NCI-H82 (cell line): ENCODE results near the gene VPS39.

ENCODE experiments used
- DNase-seq: peaks from one replicate; lab custom pipeline; 2025; lab: John Stamatoyannopoulos, UW

VPS39 gene

DNA sequence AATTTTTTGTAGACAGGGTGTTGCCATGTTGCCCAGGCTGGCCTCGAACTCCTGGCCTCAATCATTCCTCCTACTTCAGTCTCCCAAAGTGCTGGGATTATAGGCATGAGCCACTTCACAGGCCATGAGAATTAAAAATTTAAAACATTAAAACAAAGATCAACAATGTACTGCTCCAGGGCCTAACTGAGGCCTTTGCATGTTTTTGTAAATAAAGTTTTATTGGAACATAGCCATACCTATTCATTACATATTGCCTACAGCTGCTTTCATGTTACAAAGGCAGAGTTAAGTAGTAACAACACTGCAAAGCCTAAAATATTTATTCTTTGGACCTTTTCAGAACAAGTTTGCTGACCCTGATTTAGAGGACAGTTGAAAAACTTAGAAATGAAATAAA lies 9.6 kb downstream of the VPS39 start:
- DNase-seq: no peak

DNA sequence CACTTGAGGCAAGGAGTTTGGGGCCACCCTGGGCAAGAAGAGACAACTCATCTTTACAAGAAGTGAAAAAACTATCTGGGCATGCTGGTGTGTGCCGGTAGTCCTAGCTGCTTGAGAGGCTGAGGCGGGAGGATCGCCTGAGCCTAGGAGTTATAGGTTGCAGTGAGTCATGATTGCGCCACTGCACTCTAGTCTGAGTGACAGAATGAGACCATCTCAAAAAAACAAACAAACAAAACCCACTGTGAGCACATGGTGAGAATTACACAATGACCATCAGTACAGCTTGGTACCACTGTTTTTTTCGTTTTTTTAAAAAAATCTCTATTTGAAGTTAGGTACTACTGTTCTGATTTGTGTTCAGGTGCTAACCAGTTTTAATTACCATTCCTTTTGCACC lies 13.6 kb downstream of the VPS39 start:
- DNase-seq: no peak

DNA sequence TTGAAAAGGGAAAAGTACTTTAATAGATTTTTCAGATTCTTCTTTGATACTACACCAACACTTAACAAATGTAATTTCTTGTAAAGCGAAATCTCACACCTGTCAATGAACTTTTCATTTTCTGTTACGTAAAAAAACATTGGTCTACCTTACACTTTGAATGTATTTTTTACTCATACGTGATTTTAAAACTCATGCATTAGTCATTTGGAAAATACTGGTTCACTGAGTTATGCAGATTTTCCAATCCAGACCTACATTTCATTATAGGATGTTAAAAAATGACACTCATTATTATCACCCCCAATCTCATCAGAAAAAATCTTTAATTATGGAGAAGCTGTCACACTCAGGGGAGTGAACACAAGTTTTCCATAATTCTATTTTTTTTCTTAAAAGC lies 14.7 kb downstream of the VPS39 start:
- no peak for DNase-seq

DNA sequence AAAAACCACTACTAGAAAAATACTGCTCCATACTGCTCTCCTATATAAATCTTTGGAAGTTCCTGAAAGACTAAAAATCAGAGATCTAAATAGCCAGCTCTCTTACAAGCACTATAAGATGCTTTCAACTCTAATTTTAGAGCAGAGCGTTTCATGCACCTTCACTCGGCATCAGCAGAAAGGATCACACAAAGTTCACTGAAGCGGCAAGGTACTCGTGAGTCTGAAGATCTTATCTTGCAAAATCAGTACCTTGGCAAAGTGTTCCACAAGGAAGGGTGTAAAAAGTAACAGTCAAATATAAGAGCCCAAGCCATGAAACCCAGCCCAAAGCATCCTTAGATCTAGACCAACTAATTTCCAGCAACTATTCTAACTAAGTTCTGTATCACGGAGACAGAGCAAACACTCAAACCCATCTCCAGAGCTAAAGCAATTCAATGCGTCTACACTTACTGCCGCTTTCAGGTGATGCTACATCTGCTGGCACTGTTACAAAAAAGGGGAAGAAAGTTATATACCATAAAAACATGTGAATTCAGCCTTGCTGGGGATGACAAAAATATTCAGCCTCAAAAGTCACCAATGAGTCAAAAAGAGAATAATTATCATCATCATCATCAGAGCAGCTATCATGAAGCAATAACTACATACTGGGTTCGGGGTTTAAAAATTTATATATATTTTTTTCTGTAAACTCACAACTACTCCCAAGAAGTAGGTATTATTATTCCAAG lies 16.3 kb downstream of the VPS39 start:
- DNase-seq: no peak

DNA sequence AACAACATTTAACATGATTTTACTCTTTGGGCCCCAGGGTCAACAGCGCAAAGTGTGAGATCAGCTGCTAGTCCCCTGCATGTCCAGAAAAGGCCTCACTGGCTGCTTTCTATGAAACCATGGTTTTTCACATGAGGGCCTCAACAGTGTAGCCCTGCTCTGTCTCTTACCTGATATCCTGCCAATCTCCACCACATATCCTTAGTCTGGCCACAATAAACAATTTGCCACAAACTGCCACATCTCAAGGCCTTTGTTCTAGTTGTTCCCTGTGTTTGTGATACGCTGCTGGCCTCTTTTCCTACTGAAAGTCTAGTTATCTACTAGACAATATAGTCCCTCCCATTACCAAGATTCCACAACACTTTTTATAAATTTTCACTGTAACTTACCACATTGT lies 17.7 kb downstream of the VPS39 start:
- no peak for DNase-seq

DNA sequence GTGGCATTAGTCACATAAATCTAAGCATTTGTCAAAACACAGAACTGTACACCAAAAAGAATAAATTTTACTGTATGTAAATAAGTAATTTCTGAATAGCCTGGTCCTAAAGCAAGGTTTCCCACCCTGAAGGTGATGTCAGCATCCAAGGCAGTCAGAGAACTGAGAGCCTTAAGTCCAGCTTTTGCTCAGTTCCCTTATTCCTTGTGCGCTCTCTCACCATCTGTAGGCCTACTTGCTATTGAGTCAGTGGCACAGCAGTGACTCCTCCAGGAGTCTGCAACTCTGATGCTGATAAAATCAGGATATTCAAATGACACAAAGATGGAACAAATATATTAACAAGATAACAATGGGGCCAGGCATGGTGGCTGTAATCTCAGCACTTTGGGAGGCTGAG lies 22.3 kb downstream of the VPS39 start:
- DNase-seq: no peak

DNA sequence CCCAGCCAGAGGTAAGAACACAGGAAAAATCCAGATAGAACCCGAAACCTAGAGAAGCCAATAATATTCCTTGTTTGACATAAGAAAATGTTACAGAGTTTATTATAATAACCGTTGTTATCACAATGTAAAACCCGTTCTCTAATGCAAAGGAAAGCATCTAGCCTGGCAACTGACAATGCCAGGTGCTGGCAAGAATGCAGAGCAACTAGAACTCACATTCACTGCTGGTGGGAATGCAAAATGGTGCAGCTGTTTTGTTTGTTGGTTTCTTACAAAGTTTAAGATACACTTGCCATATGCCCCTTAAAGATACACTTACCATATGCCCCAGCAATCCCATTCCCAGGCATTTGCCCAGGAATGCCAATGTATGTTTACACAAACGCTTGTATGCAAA lies 23.4 kb downstream of the VPS39 start:
- DNase-seq: no peak

DNA sequence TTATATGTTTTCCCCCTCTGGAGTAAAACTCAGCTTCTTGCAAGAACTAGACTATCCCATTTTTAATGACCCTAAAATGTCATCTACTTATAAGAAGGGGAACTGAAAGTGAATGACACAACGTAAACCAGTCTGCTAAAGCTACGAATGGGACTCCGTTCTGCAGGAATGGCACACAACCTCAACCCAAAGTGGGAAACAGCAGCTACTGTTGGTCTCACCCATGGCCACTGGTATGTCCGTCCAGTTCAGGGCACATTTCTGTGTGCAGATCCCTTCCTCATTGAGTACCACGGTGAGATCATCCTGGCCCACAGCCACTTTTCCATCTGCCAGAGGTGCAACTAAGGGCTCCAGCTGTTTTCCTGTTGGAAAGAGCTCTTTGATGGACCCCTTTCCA lies 23.8 kb downstream of the VPS39 start:
- DNase-seq: no peak

DNA sequence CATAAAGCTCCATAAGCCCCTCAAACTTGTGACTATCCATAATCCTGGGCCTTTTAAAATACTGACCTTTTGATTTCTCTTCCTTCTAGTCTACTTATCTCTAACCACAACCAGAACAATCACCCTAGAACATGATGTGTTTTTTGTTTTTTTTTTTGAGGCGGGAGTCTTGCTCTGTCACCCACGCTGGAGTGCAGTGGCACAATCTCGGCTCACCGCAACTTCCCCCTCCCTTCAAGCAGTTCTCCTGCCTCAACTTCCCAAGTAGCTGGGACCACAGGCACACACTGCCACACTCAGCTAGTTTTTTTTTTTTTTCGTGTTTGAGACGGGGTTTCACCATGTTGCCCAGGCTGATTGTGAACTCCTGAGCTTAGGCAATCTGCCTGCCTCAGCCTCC lies 25.1 kb downstream of the VPS39 start:
- DNase-seq: no peak

DNA sequence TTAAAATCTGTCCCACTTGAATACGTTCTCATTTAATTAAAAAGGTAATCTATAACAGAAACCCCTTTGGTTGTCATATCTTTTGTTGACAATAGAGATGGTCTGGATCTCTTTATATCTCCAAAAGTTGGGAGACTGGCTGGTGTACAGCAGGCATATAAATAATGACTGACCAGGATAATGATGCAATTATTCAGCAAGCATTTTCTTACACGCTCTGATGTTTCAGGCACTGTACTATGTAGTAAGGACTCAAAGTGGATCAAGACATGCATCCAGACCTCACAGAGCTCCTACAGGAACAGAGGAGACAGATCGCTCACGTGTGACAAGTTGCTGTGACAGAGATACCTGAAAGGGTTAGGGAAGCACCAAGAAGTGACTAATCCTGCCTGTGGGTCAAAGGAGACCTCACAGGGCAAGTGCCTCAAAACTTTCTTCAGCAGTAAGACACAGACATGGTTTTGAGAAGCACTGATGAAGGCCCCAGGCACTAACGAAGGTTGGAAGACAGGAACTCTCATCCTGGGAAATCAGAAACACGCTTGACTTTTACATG lies 25.7 kb downstream of the VPS39 start:
- DNase-seq: no peak

DNA sequence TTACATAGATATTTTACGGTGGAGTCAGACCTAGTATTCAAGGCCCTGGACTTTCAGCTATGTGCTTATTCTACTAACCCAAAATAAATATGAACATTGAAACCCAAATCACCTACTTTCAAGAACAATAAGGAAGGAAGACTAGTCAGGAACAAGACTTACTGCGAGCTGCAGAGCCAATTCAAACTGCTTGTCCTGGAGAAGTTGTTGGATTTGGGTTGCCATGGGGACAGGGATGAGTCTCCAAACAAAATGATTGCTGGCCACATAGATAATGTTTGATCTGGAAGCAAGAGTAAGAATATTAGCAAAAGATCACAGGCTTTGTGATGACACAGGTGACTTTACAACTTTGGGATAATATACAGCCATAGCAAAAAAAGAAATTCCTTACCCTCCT lies 30.0 kb downstream of the VPS39 start:
- DNase-seq: no peak

DNA sequence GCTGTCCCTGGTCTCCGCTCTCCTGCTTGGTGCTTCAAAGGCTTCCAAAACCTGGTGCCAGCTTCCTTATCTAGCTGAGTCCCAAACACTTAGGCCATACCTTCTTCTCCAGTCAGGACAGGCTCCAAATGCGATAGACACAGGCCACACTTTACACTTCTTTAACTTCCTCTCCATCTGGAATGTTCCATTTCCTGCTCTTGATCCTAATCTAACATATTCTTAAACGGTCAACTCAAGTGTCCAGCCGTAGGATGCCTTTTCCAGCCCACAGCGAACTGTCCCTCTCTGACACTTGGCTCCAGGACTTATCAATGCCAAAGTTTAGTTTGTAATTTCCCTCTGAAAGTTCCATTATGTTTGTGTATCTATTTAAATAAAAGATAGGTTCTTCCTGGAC lies 32.4 kb downstream of the VPS39 start:
- no peak for DNase-seq

DNA sequence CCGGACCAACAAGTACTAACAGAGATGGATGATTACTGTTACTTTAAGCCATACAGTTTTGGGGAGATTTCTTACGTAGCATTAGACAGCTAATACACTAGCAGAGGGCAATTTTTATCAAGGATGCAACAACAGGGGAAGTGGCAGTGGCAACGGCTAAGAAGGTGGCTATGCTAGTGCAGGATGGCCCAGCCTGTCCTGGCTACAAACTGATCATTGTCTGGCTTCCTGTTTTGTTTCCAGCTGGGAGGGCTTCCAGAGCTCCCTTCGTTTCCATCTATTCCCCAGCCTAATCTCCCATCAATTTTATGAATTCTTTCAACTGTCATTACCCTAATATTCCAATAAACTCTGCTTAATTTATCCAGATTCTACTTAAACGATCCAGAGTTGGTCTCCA lies 35.6 kb downstream of the VPS39 start:
- no peak for DNase-seq

DNA sequence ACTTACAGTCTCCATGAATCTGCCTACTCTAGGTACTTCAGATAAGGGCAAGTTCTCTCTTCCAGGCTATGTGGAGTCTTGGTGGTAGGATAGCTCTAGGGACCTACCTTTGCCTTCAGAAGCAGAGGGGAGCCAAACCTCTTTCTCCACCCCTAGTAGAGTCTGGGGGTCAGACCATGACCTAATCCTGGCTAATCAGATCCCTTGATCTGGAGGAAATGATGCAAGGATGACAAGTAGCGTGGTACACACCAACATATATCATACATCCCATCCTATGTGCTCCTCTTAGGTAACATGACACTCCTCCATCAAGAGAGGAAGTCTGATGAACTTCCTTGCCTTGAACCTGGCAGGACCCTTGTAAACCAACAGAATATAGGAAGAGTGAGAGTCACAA lies 36.3 kb downstream of the VPS39 start:
- no peak for DNase-seq

DNA sequence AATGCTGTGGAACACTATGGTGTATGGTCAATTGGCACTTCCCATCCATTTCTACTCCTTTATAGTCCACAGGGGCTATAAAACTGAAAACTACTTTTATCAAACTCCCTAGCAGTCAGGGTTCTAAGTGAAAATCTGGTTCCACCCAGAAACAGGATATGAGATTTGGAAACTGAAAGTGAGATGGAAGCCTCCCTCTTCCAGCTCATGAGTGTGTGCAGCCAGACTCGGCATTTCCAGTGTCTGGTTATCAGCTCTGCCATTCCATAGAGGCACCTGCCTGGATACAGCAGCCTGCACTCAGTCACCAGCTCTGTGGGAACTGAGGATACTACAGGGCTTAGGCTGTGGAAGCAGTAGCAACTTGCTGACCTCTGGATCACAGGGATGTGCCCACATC lies 37.0 kb downstream of the VPS39 start:
- no peak for DNase-seq

DNA sequence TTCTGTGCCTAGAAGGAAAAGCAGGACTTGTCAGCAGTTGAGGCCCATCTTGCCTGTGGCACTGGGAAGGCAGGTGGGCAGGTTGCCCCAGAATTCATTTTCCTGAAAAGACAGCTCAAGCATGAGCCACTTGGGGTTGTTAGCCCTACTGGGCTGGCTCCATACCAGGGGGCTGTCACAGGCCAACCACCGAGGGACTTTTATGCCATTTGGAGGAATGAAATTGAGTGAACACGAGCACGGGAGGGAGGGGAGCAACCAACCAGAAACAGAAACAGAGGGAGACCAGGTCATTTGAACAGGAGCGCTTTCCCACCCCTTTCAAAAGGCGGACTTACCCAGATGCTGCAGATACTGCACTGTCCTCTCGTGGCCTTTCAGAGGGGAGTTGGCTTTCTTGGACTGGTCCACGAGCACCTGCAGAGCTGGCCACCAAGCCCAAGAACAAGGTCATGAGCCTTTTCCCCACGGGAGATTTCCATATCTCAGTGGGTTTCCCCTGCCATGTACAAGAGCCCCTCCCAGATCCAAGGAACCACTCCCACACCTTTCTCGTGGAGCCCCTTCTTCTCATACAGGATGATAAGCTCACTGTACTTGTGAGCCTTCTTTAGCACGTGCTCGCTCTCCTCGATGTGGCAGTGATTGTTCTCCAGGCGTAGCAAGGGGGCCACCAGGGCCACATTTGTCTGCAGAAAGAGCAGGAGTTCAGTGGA lies 41.7 kb downstream of the VPS39 start:
- no peak for DNase-seq

DNA sequence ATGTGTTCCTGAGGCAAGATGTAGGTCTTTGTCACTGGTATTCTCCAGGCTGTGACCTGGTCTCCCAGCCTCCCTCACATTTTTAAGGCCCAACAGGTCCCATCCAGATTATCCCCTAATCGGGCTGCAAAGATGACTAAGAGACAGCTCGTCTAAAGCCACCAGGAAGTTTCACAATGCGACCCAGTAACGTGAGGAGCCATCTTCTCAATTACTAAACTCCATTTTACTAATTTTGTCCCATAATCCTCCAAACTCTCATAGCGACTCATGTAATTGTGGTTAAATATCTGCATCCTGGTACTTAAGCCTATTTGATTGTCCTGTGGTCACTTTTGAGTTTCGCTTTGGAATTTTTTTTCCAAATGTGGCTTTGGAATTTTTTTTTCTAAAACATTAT lies 43.0 kb downstream of the VPS39 start:
- no peak for DNase-seq

DNA sequence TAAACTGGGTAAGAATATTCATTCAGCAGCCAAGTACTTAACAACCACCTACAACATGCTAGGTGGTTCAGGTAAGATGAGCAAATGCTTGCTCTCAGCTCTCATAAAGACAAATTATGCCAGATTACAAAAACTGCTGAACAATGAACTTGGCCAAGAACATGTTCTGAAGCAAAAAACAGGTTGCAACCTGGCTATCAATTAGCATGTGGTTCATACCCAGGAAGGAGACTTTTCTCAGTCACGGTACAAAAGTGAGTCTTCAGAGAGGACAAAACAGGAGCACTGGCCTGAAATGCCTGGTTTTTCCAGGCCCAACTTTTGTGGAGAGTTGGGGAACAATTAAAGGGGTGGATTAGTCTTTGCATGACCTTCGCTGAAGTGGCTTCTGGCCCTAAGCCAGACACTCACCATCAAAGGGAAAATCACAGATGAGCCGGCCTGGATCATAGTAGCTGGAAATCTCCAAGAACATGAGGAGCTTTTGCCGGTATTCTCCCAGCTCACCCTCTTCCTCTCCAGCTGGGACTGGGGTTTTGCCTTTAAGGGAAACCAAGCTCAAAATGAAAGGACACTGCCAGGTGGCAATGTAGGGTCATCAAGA lies 44.1 kb downstream of the VPS39 start:
- no peak for DNase-seq

DNA sequence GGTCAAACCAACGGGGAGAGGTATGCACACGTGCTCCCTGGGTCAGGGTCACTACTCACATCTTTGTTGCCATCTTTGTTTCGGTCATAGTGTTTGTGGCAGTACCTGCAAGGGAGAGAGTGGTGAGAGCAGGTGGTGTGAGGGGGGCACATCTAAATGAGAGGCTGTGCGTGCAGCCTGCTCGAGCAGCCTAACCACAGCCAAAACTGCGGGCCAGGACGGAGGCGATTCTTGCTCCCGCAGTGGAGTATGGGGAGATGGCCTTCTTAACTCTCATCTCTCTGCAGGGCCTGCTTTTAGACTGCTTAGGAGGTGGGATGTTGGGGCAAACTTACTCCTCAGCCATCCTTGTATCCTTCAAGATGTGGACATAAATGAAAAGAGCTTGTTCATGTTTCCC lies 44.8 kb downstream of the VPS39 start:
- DNase-seq: no peak

DNA sequence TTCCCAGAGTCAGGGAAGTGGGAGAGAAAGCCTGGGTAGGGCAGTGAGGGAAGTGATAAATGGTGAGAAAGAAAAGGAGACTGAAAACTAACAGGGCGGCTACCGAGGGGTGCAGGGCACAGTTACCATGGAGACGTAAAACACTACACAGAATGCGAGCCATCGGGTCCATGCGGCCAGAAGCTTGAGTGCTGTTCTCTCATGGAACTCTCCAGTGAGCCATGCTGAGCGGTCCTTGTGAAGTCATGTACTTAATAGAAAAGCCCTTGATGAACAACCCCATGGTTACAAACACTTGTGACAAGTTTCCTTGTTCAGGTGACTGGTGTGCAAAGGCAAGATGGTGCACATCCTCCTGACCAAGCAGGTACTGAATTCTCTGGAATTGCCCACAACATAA lies 48.0 kb downstream of the VPS39 start:
- no peak for DNase-seq

DNA sequence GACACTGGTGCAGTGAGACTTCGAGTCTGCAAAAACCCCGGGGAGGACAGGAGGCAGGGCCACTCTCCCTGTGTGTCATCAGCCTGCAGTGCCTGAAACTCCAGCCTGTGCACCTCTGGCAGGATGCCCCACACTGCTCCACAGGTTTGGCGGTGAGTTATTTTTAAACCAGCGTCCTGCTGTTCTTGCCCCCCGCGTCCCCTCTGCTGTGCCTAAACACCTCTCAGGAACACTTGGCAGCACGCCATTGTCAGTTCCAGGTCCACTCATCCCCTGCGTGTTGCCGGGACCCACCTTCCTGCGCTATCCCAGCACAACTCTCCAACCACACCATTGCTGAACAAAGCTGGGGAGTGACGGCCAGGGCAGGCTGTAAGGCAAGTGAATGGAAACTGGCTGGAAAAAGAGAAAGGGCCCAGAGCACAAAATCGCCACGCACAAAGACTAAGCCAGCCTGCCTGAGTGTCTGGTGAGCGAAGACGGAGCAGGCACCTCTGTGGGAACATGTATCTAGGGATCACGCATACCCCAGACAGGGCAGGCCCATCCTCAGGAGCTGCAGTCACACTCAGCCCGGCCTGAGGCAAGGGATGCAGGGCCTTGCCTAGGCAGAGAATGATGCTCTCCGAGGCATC lies 48.6 kb downstream of the VPS39 start:
- DNase-seq: no peak

DNA sequence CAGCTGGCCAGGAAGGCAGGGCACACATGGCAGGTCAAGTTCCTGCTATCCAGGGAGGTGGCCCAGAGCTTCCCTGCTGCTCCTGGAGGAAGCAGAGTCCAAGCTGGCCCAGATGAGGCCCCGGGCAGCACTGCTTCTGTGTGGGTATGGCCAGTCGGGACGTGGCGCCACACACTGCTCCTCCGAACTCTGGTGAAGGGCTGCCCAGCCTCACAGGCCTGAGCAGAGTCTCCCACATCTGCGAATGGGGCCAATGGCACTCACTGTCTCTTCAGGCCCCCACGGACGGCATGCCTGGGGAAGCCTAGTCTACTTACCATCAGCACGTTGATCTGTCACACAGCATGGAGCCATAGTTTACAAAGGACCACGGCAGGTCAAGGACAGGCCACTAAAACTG lies 49.2 kb downstream of the VPS39 start:
- DNase-seq: no peak
